Mesenchymal stem cell (in vitro differentiated cells and primary cell): Measurements from ENCODE around the gene BCO1.

Source experiments
- DNase-seq: peaks from one replicate; pipeline ENCODE4 v3.0.0-alpha.2; 2013
- H2AFZ ChIP-seq: one replicate; pipeline ENCODE4 v1.6.1; 2013; ENCODE audit warnings: low read depth, mild to moderate bottlenecking, control low read depth, inconsistent platforms, low read length, moderate library complexity
- H2AK5ac ChIP-seq: 2 replicates; pipeline ENCODE4 v1.6.1; 2013; ENCODE audit warnings: low read length, moderate library complexity, mild to moderate bottlenecking, inconsistent platforms; ENCODE audit not compliant: severe bottlenecking
- H2BK120ac ChIP-seq: one replicate; pipeline ENCODE4 v1.6.1; 2013; ENCODE audit warnings: low read depth, mild to moderate bottlenecking, inconsistent platforms, low read length, moderate library complexity
- H2BK12ac ChIP-seq, 2 experiments: one replicate each; pipeline ENCODE4 v1.6.1; 2013; ENCODE audit warnings: inconsistent platforms in 2 of 2, low read length in 2 of 2, mild to moderate bottlenecking in 2 of 2, moderate library complexity in 2 of 2, control low read depth in 1 of 2
- H2BK15ac ChIP-seq: one replicate; pipeline ENCODE4 v1.6.1; 2013; ENCODE audit warnings: mild to moderate bottlenecking, low read depth, inconsistent platforms; ENCODE audit not compliant: poor library complexity, severe bottlenecking
- H2BK5ac ChIP-seq: 2 replicates; pipeline ENCODE4 v1.6.1; 2013; ENCODE audit warnings: low read depth, mild to moderate bottlenecking, low read length, control low read depth, inconsistent platforms; ENCODE audit not compliant: poor library complexity, severe bottlenecking
- H3K14ac ChIP-seq, 2 experiments: one replicate each; pipeline ENCODE4 v1.6.1; 2013; ENCODE audit warnings: inconsistent platforms in 2 of 2, low read length in 2 of 2, control low read depth in 1 of 2, mild to moderate bottlenecking in 1 of 2, moderate library complexity in 1 of 2
- H3K18ac ChIP-seq, 2 experiments: one replicate each; pipeline ENCODE4 v1.6.1; 2013; ENCODE audit warnings: inconsistent platforms in 2 of 2, low read length in 2 of 2, control low read depth in 1 of 2, low read depth in 1 of 2, mild to moderate bottlenecking in 1 of 2
- H3K23ac ChIP-seq, 2 experiments: one replicate each; pipeline ENCODE4 v1.6.1; 2013; ENCODE audit warnings: inconsistent platforms in 2 of 2, low read length in 2 of 2, mild to moderate bottlenecking in 2 of 2, moderate library complexity in 2 of 2, control low read depth in 1 of 2
- H3K27ac ChIP-seq: 2 replicates; pipeline ENCODE4 v1.5.1; 2013; ENCODE audit warnings: mild to moderate bottlenecking, moderate library complexity, low read length, control low read depth, inconsistent platforms; ENCODE audit not compliant: poor library complexity, severe bottlenecking
- H3K27me3 ChIP-seq, 2 experiments: 2 replicates each; pipeline versions ENCODE4 v1.6.1 to v1.7.0; 2013; ENCODE audit warnings: low read length in 2 of 2, mild to moderate bottlenecking in 2 of 2, moderate library complexity in 2 of 2, control low read depth in 1 of 2, inconsistent platforms in 1 of 2; ENCODE audit not compliant: control insufficient read depth in 1 of 2, insufficient read depth in 1 of 2
- H3K36me3 ChIP-seq, 2 experiments: 2 replicates each; pipeline versions ENCODE4 v1.6.1 to v1.7.0; 2013; ENCODE audit warnings: low read length in 2 of 2, control low read depth in 1 of 2, inconsistent platforms in 1 of 2, low read depth in 1 of 2, mild to moderate bottlenecking in 1 of 2; ENCODE audit not compliant: insufficient read depth in 2 of 2, control insufficient read depth in 1 of 2
- H3K4ac ChIP-seq, 2 experiments: one replicate each; pipeline ENCODE4 v1.6.1; 2013; ENCODE audit warnings: inconsistent platforms in 2 of 2, low read length in 2 of 2, mild to moderate bottlenecking in 2 of 2, moderate library complexity in 2 of 2, control low read depth in 1 of 2, low read depth in 1 of 2
- H3K4me1 ChIP-seq: 2 replicates; pipeline ENCODE4 v1.6.1; 2013; ENCODE audit warnings: low read depth, low read length, control low read depth; ENCODE audit not compliant: control insufficient read depth, insufficient read depth
- H3K4me2 ChIP-seq: 2 replicates; pipeline ENCODE4 v1.6.1; 2013; ENCODE audit warnings: low read length, mild to moderate bottlenecking, inconsistent platforms; ENCODE audit not compliant: poor library complexity, severe bottlenecking
- H3K4me3 ChIP-seq, 2 experiments: 2 replicates each; pipeline versions ENCODE4 v1.5.1 to v1.7.0; 2013; ENCODE audit warnings: low read length in 2 of 2, mild to moderate bottlenecking in 2 of 2, control low read depth in 1 of 2, low read depth in 1 of 2; ENCODE audit not compliant: insufficient read depth in 1 of 2
- H3K79me1 ChIP-seq: replicated peaks from 2 replicates; pipeline ENCODE4 v1.6.1; 2013; ENCODE audit warnings: mild to moderate bottlenecking, control low read depth, low read length, inconsistent platforms; ENCODE audit not compliant: poor library complexity, severe bottlenecking
- H3K9ac ChIP-seq: 2 replicates; pipeline ENCODE4 v1.7.0; 2013; ENCODE audit warnings: mild to moderate bottlenecking, low read length, moderate library complexity
- H3K9me3 ChIP-seq: 2 replicates; pipeline ENCODE4 v1.7.0; 2013; ENCODE audit warnings: mild to moderate bottlenecking, low read length; ENCODE audit not compliant: control insufficient read depth
- H4K8ac ChIP-seq: one replicate; pipeline ENCODE4 v1.6.1; 2013; ENCODE audit warnings: inconsistent platforms, mild to moderate bottlenecking, low read length, moderate library complexity
- H4K91ac ChIP-seq: one replicate; pipeline ENCODE4 v1.6.1; 2013; ENCODE audit warnings: mild to moderate bottlenecking, low read length, inconsistent platforms
- WGBS: methylation state at CpG from one replicate; pipeline ENCODE4 v1.1.7; 2013; ENCODE audit warnings: mixed read lengths; 5-methylcytosine and 5-hydroxymethylcytosine counted together

Gene BCO1

GRCh38 chr16:81261049-81261648 lies 22.7 kb downstream of the BCO1 start:
- H3K14ac ChIP-seq: no peak overlapping the region
- no peak overlapping the region for H2AK5ac ChIP-seq
- peaks cover 0 to 3% of the 10 kb centered on the region in 2 experiments for H3K27me3 ChIP-seq
- no peak overlapping the region for H3K4ac ChIP-seq
- H3K18ac ChIP-seq: no peak overlapping the region
- H2AFZ ChIP-seq: no peak overlapping the region
- no peak overlapping the region for H4K91ac ChIP-seq
- H2BK12ac ChIP-seq: no peak overlapping the region
- no peaks in the 10 kb centered on the region for H3K4me1 ChIP-seq
- no peak overlapping the region for H2BK120ac ChIP-seq
- no peak for DNase-seq
- no peak overlapping the region for H3K4me3 ChIP-seq
- WGBS: 91% methylated on average over 11 of the region's 11 CpGs
- no peak overlapping the region for H4K8ac ChIP-seq
- no peaks in the 10 kb centered on the region for H3K79me1 ChIP-seq
- H2BK5ac ChIP-seq: no peak overlapping the region
- H3K4me2 ChIP-seq: no peak overlapping the region
- H3K27ac ChIP-seq: no peak overlapping the region
- H3K36me3 ChIP-seq: peaks cover 0 to 10% of the 10 kb centered on the region in 2 experiments
- H3K9me3 ChIP-seq: no peaks in the 10 kb centered on the region
- H3K23ac ChIP-seq: no peak overlapping the region
- H2BK15ac ChIP-seq: no peak overlapping the region
- no peak overlapping the region for H3K9ac ChIP-seq

- H3K36me3 ChIP-seq: peaks cover 0 to 10% of the 10 kb centered on the region in 2 experiments
- DNase-seq: no peak
- H2AFZ ChIP-seq: no peak overlapping the region
- H3K18ac ChIP-seq: no peak overlapping the region
- H2BK120ac ChIP-seq: no peak overlapping the region
- H3K14ac ChIP-seq: no peak overlapping the region
- H3K27me3 ChIP-seq: peaks cover 0 to 3% of the 10 kb centered on the region in 2 experiments
- H4K91ac ChIP-seq: no peak overlapping the region
- no peaks in the 10 kb centered on the region for H3K79me1 ChIP-seq
- H4K8ac ChIP-seq: no peak overlapping the region
- 60% methylated on average over 11 of the region's 11 CpGs for WGBS
- H3K9ac ChIP-seq: peak overlapping the region; percentile 4
- no peak overlapping the region for H2BK12ac ChIP-seq
- H3K4ac ChIP-seq: no peak overlapping the region
- no peak overlapping the region for H2AK5ac ChIP-seq
- H3K4me3 ChIP-seq: no peak overlapping the region
- H2BK5ac ChIP-seq: no peak overlapping the region
- H2BK15ac ChIP-seq: no peak overlapping the region
- H3K4me1 ChIP-seq: peaks cover 2% of the 10 kb centered on the region
- no peak overlapping the region for H3K27ac ChIP-seq
- H3K9me3 ChIP-seq: no peaks in the 10 kb centered on the region
- peak overlapping the region in 1 of 2 experiments; percentile 11 for H3K23ac ChIP-seq
- no peak overlapping the region for H3K4me2 ChIP-seq
These were observed 25.2 kb downstream of the BCO1 start for GRCh38 chr16:81263470-81264220.

GRCh38 chr16:81264386-81264785 lies 25.9 kb downstream of the BCO1 start:
- Histone ChIP-seq H2AK5ac (no peak overlapping the region), H4K8ac (no peak overlapping the region)

GRCh38 chr16:81265052-81265451 lies 26.6 kb downstream of the BCO1 start:
- peaks cover 2% of the 10 kb centered on the region for H3K4me1 ChIP-seq
- no peaks in the 10 kb centered on the region for H3K79me1 ChIP-seq
- no peak for DNase-seq
- no peak overlapping the region for H3K9ac ChIP-seq
- no peak overlapping the region for H2BK15ac ChIP-seq
- no peaks in the 10 kb centered on the region for H3K9me3 ChIP-seq
- 92% methylated on average over 2 of the region's 2 CpGs for WGBS
- no peak overlapping the region for H4K91ac ChIP-seq
- H4K8ac ChIP-seq: no peak overlapping the region
- H2BK5ac ChIP-seq: no peak overlapping the region
- peaks cover 0 to 5% of the 10 kb centered on the region in 2 experiments for H3K27me3 ChIP-seq
- no peak overlapping the region for H3K18ac ChIP-seq
- no peak overlapping the region for H3K27ac ChIP-seq
- no peak overlapping the region for H2BK120ac ChIP-seq
- no peak overlapping the region for H3K4ac ChIP-seq
- no peak overlapping the region for H3K4me3 ChIP-seq
- H2AK5ac ChIP-seq: no peak overlapping the region
- H3K14ac ChIP-seq: no peak overlapping the region
- H3K4me2 ChIP-seq: no peak overlapping the region
- peaks cover 0 to 10% of the 10 kb centered on the region in 2 experiments for H3K36me3 ChIP-seq
- no peak overlapping the region for H2BK12ac ChIP-seq
- no peak overlapping the region for H3K23ac ChIP-seq
- H2AFZ ChIP-seq: no peak overlapping the region

More at GRCh38 chr16:81264386-81264785, 25.9 kb downstream of the BCO1 start:
- H3K36me3 ChIP-seq: peaks cover 0 to 10% of the 10 kb centered on the region in 2 experiments
- no peak overlapping the region for H3K9ac ChIP-seq
- no peak overlapping the region for H3K27ac ChIP-seq
- no peak overlapping the region for H2AFZ ChIP-seq
- no peaks in the 10 kb centered on the region for H3K79me1 ChIP-seq
- H2BK5ac ChIP-seq: no peak overlapping the region
- no peak overlapping the region for H3K4ac ChIP-seq
- no peak overlapping the region for H3K14ac ChIP-seq
- H2BK15ac ChIP-seq: no peak overlapping the region
- H3K23ac ChIP-seq: no peak overlapping the region
- H3K9me3 ChIP-seq: no peaks in the 10 kb centered on the region
- WGBS: 95% methylated on average over 6 of the region's 7 CpGs
- no peak overlapping the region for H2BK12ac ChIP-seq
- DNase-seq: no peak
- H3K18ac ChIP-seq: no peak overlapping the region
- H3K4me1 ChIP-seq: peaks cover 2% of the 10 kb centered on the region
- H3K27me3 ChIP-seq: peaks cover 0 to 3% of the 10 kb centered on the region in 2 experiments
- H4K91ac ChIP-seq: no peak overlapping the region
- no peak overlapping the region for H3K4me2 ChIP-seq
- no peak overlapping the region for H2BK120ac ChIP-seq
- H3K4me3 ChIP-seq: no peak overlapping the region
